Neural progenitor cell (in vitro differentiated cells): ENCODE measurements around the gene FGF10. TPM values are rescaled to one million over a fixed set of nuclear protein-coding genes. Genes with fewer than 3 reads are reported as not detected.
A peak's percentile ranks its signal among the peaks of the same experiment; 100 is the strongest.

Source experiments
- DNase-seq: peaks from one replicate; pipeline ENCODE4 v3.0.0-alpha.2; 2016; ENCODE audit warnings: low spot score
- H2AFZ ChIP-seq: fragments of 200-600 bp; sonication (generic); replicated peaks from 2 replicates; pipeline ENCODE4 v1.6.1; 2016; ENCODE audit warnings: antibody characterized with exemption
- H3F3A ChIP-seq: fragments of 200-600 bp; sonication (generic); 2 replicates; pipeline ENCODE4 v1.6.1; 2016; ENCODE audit warnings: antibody characterized with exemption, low read depth
- H3K27ac ChIP-seq: fragments of 200-600 bp; sonication (generic); 2 replicates; pipeline ENCODE4 v1.5.1; 2016; ENCODE audit warnings: mild to moderate bottlenecking
- H3K27me3 ChIP-seq: fragments of 200-600 bp; sonication (generic); 2 replicates; pipeline ENCODE4 v1.6.1; 2016; ENCODE audit warnings: mild to moderate bottlenecking, moderate library complexity
- H3K36me3 ChIP-seq: fragments of 200-600 bp; sonication (generic); 2 replicates; pipeline ENCODE4 v1.5.1; 2016
- H3K4me1 ChIP-seq: fragments of 200-600 bp; sonication (generic); 2 replicates; pipeline ENCODE4 v1.6.1; 2016; ENCODE audit warnings: mixed run types
- H3K4me2 ChIP-seq: fragments of 200-600 bp; sonication (generic); 2 replicates; pipeline ENCODE4 v1.6.1; 2016
- H3K4me3 ChIP-seq: fragments of 200-600 bp; sonication (generic); 2 replicates; pipeline ENCODE4 v1.5.1; 2016
- H3K79me2 ChIP-seq: fragments of 200-600 bp; sonication (generic); 2 replicates; pipeline ENCODE4 v1.6.1; 2016; ENCODE audit warnings: low read depth
- H3K9ac ChIP-seq: fragments of 200-600 bp; sonication (generic); 2 replicates; pipeline ENCODE4 v1.6.1; 2016
- H3K9me3 ChIP-seq: fragments of 200-600 bp; sonication (generic); 2 replicates; pipeline ENCODE4 v1.5.1; 2016; ENCODE audit warnings: low read depth
- H4K20me1 ChIP-seq: fragments of 200-600 bp; sonication (generic); 2 replicates; pipeline ENCODE4 v1.6.1; 2016; ENCODE audit warnings: low read depth
- H3K27ac Mint-ChIP-seq: 3 replicates; pipeline ENCODE4 v1.8.0; 2021; ENCODE audit warnings: mixed read lengths
- H3K27me3 Mint-ChIP-seq: 2 replicates; pipeline ENCODE4 v1.8.0; 2022; ENCODE audit warnings: low read depth, mild to moderate bottlenecking, inconsistent platforms, moderate library complexity, mixed read lengths; ENCODE audit not compliant: insufficient read depth
- H3K36me3 Mint-ChIP-seq: 3 replicates; pipeline ENCODE4 v1.8.0; 2021; ENCODE audit warnings: mixed read lengths
- H3K4me1 Mint-ChIP-seq: 3 replicates; pipeline ENCODE4 v1.8.0; 2021; ENCODE audit warnings: mixed read lengths
- H3K4me3 Mint-ChIP-seq: 3 replicates; pipeline ENCODE4 v1.8.0; 2021; ENCODE audit warnings: mild to moderate bottlenecking, moderate library complexity, mixed read lengths
- H3K9me3 Mint-ChIP-seq: 3 replicates; pipeline ENCODE4 v1.8.0; 2020; ENCODE audit warnings: mixed read lengths
- CTCF ChIP-seq: fragments of 200-600 bp; sonication (generic); IDR thresholded peaks from 2 replicates; pipeline ENCODE4 v1.5.1; 2017; ENCODE audit warnings: antibody characterized with exemption, mild to moderate bottlenecking
- EZH2 ChIP-seq: fragments of 200-600 bp; sonication (generic); IDR thresholded peaks from 2 replicates; pipeline ENCODE4 v1.6.1; 2017; ENCODE audit warnings: antibody characterized with exemption, mild to moderate bottlenecking, moderate library complexity
- EZH2phosphoT487 ChIP-seq: fragments of 200-600 bp; sonication (generic); IDR thresholded peaks from 2 replicates; pipeline ENCODE4 v1.6.1; 2017; ENCODE audit warnings: antibody characterized with exemption
- total RNA-seq: library from RNA; depleted of rRNA; stranded (reverse); fragments of >200 nt; gene quantifications from 2 replicates; pipeline ENCODE4 v1.2.3, GENCODE V29; 2015; ENCODE audit warnings: low replicate concordance

The FGF10 gene
- total RNA-seq, 1 donor from 2014 or later = 0.37 TPM

- Histone ChIP-seq H3K4me3 (no peak overlapping the region), H2AFZ (no peak overlapping the region), H3K4me1 (peaks cover 44% of the 10 kb centered on the region), H3K9me3 (no peaks in the 10 kb centered on the region), H3K79me2 (no peaks in the 10 kb centered on the region), H3K4me2 (peak overlapping the region; percentile 16), H3K27me3 (no peaks in the 10 kb centered on the region), H3K27ac (peak overlapping the region; percentile 82), H3F3A (peaks cover 19% of the 10 kb centered on the region), H3K36me3 (no peaks in the 10 kb centered on the region), H4K20me1 (no peaks in the 10 kb centered on the region), H3K9ac (no peak overlapping the region)
- H3K4me1 Mint-ChIP-seq = peaks cover 46% of the 10 kb centered on the region
- H3K27me3 Mint-ChIP-seq = no peaks in the 10 kb centered on the region
- H3K4me3 Mint-ChIP-seq = no peak overlapping the region
- no peaks in the 10 kb centered on the region for H3K36me3 Mint-ChIP-seq
- no peak for TF ChIP-seq EZH2
- no peak for TF ChIP-seq EZH2phosphoT487
- TF ChIP-seq CTCF = no peak
- peak overlapping the region; percentile 67 for H3K27ac Mint-ChIP-seq
- peaks cover 4% of the 10 kb centered on the region for H3K9me3 Mint-ChIP-seq
- DNase-seq = peak; percentile 69
Measured at GRCh38 chr5:44329716-44330115, 59.5 kb downstream of the FGF10 start.

GRCh38 chr5:44321144-44321725, 68.0 kb downstream of the FGF10 start:
- Histone ChIP-seq H3K4me3 (no peak overlapping the region), H4K20me1 (no peaks in the 10 kb centered on the region), H2AFZ (no peak overlapping the region), H3K9ac (no peak overlapping the region), H3K79me2 (no peaks in the 10 kb centered on the region), H3K36me3 (no peaks in the 10 kb centered on the region), H3K27ac (no peak overlapping the region), H3K4me1 (peaks cover 7% of the 10 kb centered on the region), H3K9me3 (no peaks in the 10 kb centered on the region), H3K27me3 (no peaks in the 10 kb centered on the region), H3F3A (no peaks in the 10 kb centered on the region), H3K4me2 (no peak overlapping the region)
- Mint-ChIP-seq H3K27ac (no peak overlapping the region), H3K4me3 (no peak overlapping the region), H3K9me3 (peaks cover 10% of the 10 kb centered on the region), H3K4me1 (peaks cover 9% of the 10 kb centered on the region), H3K36me3 (peaks cover 8% of the 10 kb centered on the region), H3K27me3 (no peaks in the 10 kb centered on the region)
- no peak for DNase-seq
- no peak for TF ChIP-seq EZH2
- no peak for TF ChIP-seq EZH2phosphoT487
- no peak for TF ChIP-seq CTCF

- Mint-ChIP-seq H3K27me3 (no peaks in the 10 kb centered on the region), H3K27ac (no peak overlapping the region), H3K4me1 (peaks cover 20% of the 10 kb centered on the region), H3K36me3 (peaks cover 8% of the 10 kb centered on the region), H3K4me3 (no peak overlapping the region), H3K9me3 (peaks cover 7% of the 10 kb centered on the region)
- Histone ChIP-seq H3K9ac (no peak overlapping the region), H3K4me2 (no peak overlapping the region), H2AFZ (no peak overlapping the region), H3K79me2 (no peaks in the 10 kb centered on the region), H3K36me3 (no peaks in the 10 kb centered on the region), H3K4me1 (peaks cover 17% of the 10 kb centered on the region), H4K20me1 (no peaks in the 10 kb centered on the region), H3K4me3 (no peak overlapping the region), H3K9me3 (no peaks in the 10 kb centered on the region), H3K27ac (no peak overlapping the region), H3F3A (no peaks in the 10 kb centered on the region), H3K27me3 (no peaks in the 10 kb centered on the region)
- no peak for TF ChIP-seq EZH2
- no peak for TF ChIP-seq CTCF
- no peak for TF ChIP-seq EZH2phosphoT487
- DNase-seq = no peak
Measured at GRCh38 chr5:44320188-44320587, 69.0 kb downstream of the FGF10 start.
